NT2/D1 (cell line): ENCODE data around the gene TRPV5.

ENCODE experiments used
- YY1 ChIP-seq: IDR thresholded peaks from 2 replicates; pipeline ENCODE4 v1.6.1; 2011; ENCODE audit not compliant: insufficient read length, insufficient read depth
- ZNF274 ChIP-seq: IDR thresholded peaks from 2 replicates; pipeline ENCODE4 v1.6.1; 2011; ENCODE audit warnings: mild to moderate bottlenecking, low read depth, low read length

GRCh38 chr7:142868986-142869415 is 64.5 kb downstream of the TRPV5 start:
- no peak for TF ChIP-seq YY1
- TF ChIP-seq ZNF274: no peak
